RPMI8226 (cell line): Measurements from ENCODE around the gene SFTPB.

Experiments
- DNase-seq: peaks from one replicate; pipeline ENCODE4 v3.0.0-alpha.2; 2015

Gene SFTPB

GRCh38 chr2:85699325-85699724 lies 31.3 kb upstream of the SFTPB start:
- no peak for DNase-seq

GRCh38 chr2:85698880-85699254 lies 30.9 kb upstream of the SFTPB start:
- DNase-seq = peak; percentile 9

- no peak for DNase-seq
Measured at GRCh38 chr2:85698184-85698879, 30.3 kb upstream of the SFTPB start.

- no peak for DNase-seq
Measured at GRCh38 chr2:85697716-85698115, 29.7 kb upstream of the SFTPB start.

- no peak for DNase-seq
Measured at GRCh38 chr2:85697096-85697495, 29.1 kb upstream of the SFTPB start.

GRCh38 chr2:85695691-85696668 lies 28.0 kb upstream of the SFTPB start:
- no peak for DNase-seq

- no peak for DNase-seq
Measured at GRCh38 chr2:85695121-85695520, 27.1 kb upstream of the SFTPB start.

- no peak for DNase-seq
Measured at GRCh38 chr2:85694052-85695025, 26.3 kb upstream of the SFTPB start, which contains the start of gene GNLY. GNLY (plus strand) TSS chr2:85694358; CDS start chr2:85694419, 61 bp downstream.

- no peak for DNase-seq
Measured at GRCh38 chr2:85692039-85692645, 24.1 kb upstream of the SFTPB start.

GRCh38 chr2:85690932-85691331 lies 22.9 kb upstream of the SFTPB start:
- no peak for DNase-seq

GRCh38 chr2:85684806-85685205 lies 16.8 kb upstream of the SFTPB start:
- peak; percentile 89 for DNase-seq

GRCh38 chr2:85684380-85684779 lies 16.4 kb upstream of the SFTPB start:
- DNase-seq = no peak

GRCh38 chr2:85682378-85682777 lies 14.4 kb upstream of the SFTPB start:
- DNase-seq = no peak

GRCh38 chr2:85681776-85682175 lies 13.8 kb upstream of the SFTPB start:
- no peak for DNase-seq

GRCh38 chr2:85681372-85681763 lies 13.4 kb upstream of the SFTPB start:
- DNase-seq = no peak

- no peak for DNase-seq
Measured at GRCh38 chr2:85680707-85681371, 12.8 kb upstream of the SFTPB start.

GRCh38 chr2:85678794-85679672 lies 11.0 kb upstream of the SFTPB start:
- peak; percentile 73 for DNase-seq

GRCh38 chr2:85678377-85678776 lies 10.4 kb upstream of the SFTPB start:
- no peak for DNase-seq

- DNase-seq = no peak
Measured at GRCh38 chr2:85675866-85676548, 8.0 kb upstream of the SFTPB start.

GRCh38 chr2:85675427-85675826 lies 7.4 kb upstream of the SFTPB start:
- no peak for DNase-seq
